Activated naive CD4-positive, alpha-beta T cell treated with anti-CD3 and anti-CD28 coated beads, Interleukin-2, amount 10 ng/mL, durations not matched to agents 5 hours and 36 hours (primary cell): ENCODE results near the gene ZFAND5. TPM values are rescaled to one million over a fixed set of nuclear protein-coding genes. Genes with fewer than 3 reads are reported as not detected.

ENCODE experiments used
- total RNA-seq, 2 experiments: library from RNA; stranded (reverse); gene quantifications; one replicate each; pipeline ENCODE4 v1.2.3, GENCODE V29; 2021

Gene ZFAND5
- total RNA-seq, result 10 to 100 TPM; 71.4 to 76.9 TPM

GRCh38 chr9:72364679-72365524 lies at the start of gene ZFAND5:
TSS of gene ZFAND5 (minus strand) at chr9:72365208. CDS start at chr9:72360778, 4,430 bp downstream.

Other genes with a start within 250 kb of the ZFAND5 start
- gene GDA, start 215.8 kb downstream of the ZFAND5 start, total RNA-seq, result not detected
- gene TMC1, start 156.4 kb upstream of the ZFAND5 start, total RNA-seq, result not detected